Uterus (tissue), 2 donors: ENCODE measurements around the gene KCNA1.

Source experiments
- CTCF ChIP-seq, 4 experiments: fragments of 200-600 bp in 2 of 4; fragments of 450-650 bp in 2 of 4; sonication (generic) in 2 of 4; IDR thresholded peaks; one replicate each; pipeline ENCODE4 v1.5.1; 2016 to 2019; ENCODE audit warnings: antibody characterized with exemption in 4 of 4, mild to moderate bottlenecking in 2 of 4, moderate library complexity in 1 of 4
- POLR2A ChIP-seq, 2 donors: fragments of 450-650 bp; IDR thresholded peaks; one replicate each; pipeline ENCODE4 v1.6.1; 2016; ENCODE audit warnings: antibody characterized with exemption in 2 of 2, mild to moderate bottlenecking in 1 of 2, moderate library complexity in 1 of 2

- TF ChIP-seq CTCF (IDR thresholded peaks at IDR 0.05) (no peak), POLR2A (IDR thresholded peaks at IDR 0.05) (no peak)
Observed at GRCh38 chr12:4914720-4915119, 5.0 kb downstream of the KCNA1 start.
